CD4-positive, alpha-beta memory T cell (primary cell): ENCODE results near the gene MADD. TPM values are rescaled to one million over a fixed set of nuclear protein-coding genes. Genes with fewer than 3 reads are reported as not detected.

Source experiments
- CTCF ChIA-PET: fragments of 350-600 bp; sonication (Branson Sonifier 250); formaldehyde crosslinking; loops from one replicate; lab custom pipeline; 2021; ENCODE audit warnings: inconsistent platforms; ENCODE audit not compliant: partially characterized antibody; lab: Charles Lee
- POLR2A ChIA-PET: fragments of 350-600 bp; sonication (Branson Sonifier 250); formaldehyde crosslinking; loops from one replicate; lab custom pipeline; 2021; ENCODE audit not compliant: partially characterized antibody; lab: Charles Lee
- DNase-seq, 5 donors: peaks; one replicate each; pipeline versions ENCODE4 v3.0.0 to v3.0.0-alpha.2; 2020 to 2022; ENCODE audit warnings: mixed read lengths in 1 of 5
- H3K27ac ChIP-seq: one replicate; pipeline ENCODE4 v1.7.0; 2013; ENCODE audit warnings: low read depth, low read length
- H3K27me3 ChIP-seq: 2 replicates; pipeline ENCODE4 v1.7.0; 2013; ENCODE audit warnings: mild to moderate bottlenecking, low read length, moderate library complexity; ENCODE audit not compliant: insufficient read depth
- H3K36me3 ChIP-seq: 2 replicates; pipeline ENCODE4 v1.7.0; 2013; ENCODE audit warnings: mild to moderate bottlenecking, low read length, moderate library complexity; ENCODE audit not compliant: insufficient read depth
- H3K4me1 ChIP-seq: 2 replicates; pipeline ENCODE4 v1.7.0; 2013; ENCODE audit warnings: mild to moderate bottlenecking, low read length, moderate library complexity; ENCODE audit not compliant: insufficient read depth
- H3K4me3 ChIP-seq, 2 donors: one replicate each; pipeline ENCODE4 v1.7.0; 2013; ENCODE audit warnings: low read length in 2 of 2, mild to moderate bottlenecking in 1 of 2
- H3K9me3 ChIP-seq, 2 donors: one replicate each; pipeline ENCODE4 v1.7.0; 2013; ENCODE audit warnings: low read length in 2 of 2, control low read depth in 1 of 2; ENCODE audit not compliant: control insufficient read depth in 1 of 2
- H3K27ac Mint-ChIP-seq, 7 donors: one replicate each; pipeline ENCODE4 v1.8.0; 2020 to 2021; ENCODE audit warnings: mixed read lengths in 7 of 7, mild to moderate bottlenecking in 6 of 7, inconsistent platforms in 3 of 7, moderate library complexity in 3 of 7
- H3K27me3 Mint-ChIP-seq, 2 donors: one replicate each; pipeline ENCODE4 v1.8.0; 2020 to 2021; ENCODE audit warnings: mixed read lengths in 2 of 2
- H3K36me3 Mint-ChIP-seq, 2 donors: one replicate each; pipeline ENCODE4 v1.8.0; 2020 to 2021; ENCODE audit warnings: mixed read lengths in 2 of 2, inconsistent platforms in 1 of 2, mild to moderate bottlenecking in 1 of 2
- H3K4me1 Mint-ChIP-seq, 4 donors: one replicate each; pipeline ENCODE4 v1.8.0; 2020 to 2021; ENCODE audit warnings: mixed read lengths in 4 of 4, mild to moderate bottlenecking in 1 of 4
- H3K4me3 Mint-ChIP-seq, 8 donors: one replicate each; pipeline ENCODE4 v1.8.0; 2020 to 2021; ENCODE audit warnings: mixed read lengths in 8 of 8, mild to moderate bottlenecking in 7 of 8, moderate library complexity in 6 of 8, inconsistent platforms in 3 of 8
- H3K9me3 Mint-ChIP-seq, 8 donors: one replicate each; pipeline ENCODE4 v1.8.0; 2020 to 2021; ENCODE audit warnings: mixed read lengths in 8 of 8, mild to moderate bottlenecking in 5 of 8, inconsistent platforms in 3 of 8, moderate library complexity in 1 of 8
- intact Hi-C: fragments of 100-400 bp; cut with micrococcal nuclease; formaldehyde crosslinking; loops from one replicate; pipeline ENCODE4 v1.15.1; 2023
- polyA plus RNA-seq, 2 donors: library from polyadenylated mRNA; unstranded; fragments of 300-500 nt; fragmentation: Illumina TruSeq; gene quantifications; one replicate each; pipeline ENCODE4 v1.2.3, GENCODE V29; 2021
- total RNA-seq, 2 experiments: library from RNA; stranded (reverse); gene quantifications; one replicate each; pipeline ENCODE4 v1.2.3, GENCODE V29; 2021

MADD gene
- total and polyA plus RNA-seq, 4 experiments from 2014 or later = 19.3 to 119 (median 75.3) TPM

GRCh38 chr11:47348859-47349258, 78.9 kb downstream of the MADD start:
- H3K27ac ChIP-seq = no peak overlapping the region
- intact Hi-C loops = no loop called here
- Mint-ChIP-seq H3K27me3 (no peaks in the 10 kb centered on the region), H3K36me3 (no peaks in the 10 kb centered on the region), H3K27ac (no peak overlapping the region), H3K4me1 (no peaks in the 10 kb centered on the region), H3K9me3 (no peaks in the 10 kb centered on the region), H3K4me3 (no peak overlapping the region)
- no peaks in the 10 kb centered on the region for H3K4me1 ChIP-seq
- no peaks in the 10 kb centered on the region for H3K36me3 ChIP-seq
- no peaks in the 10 kb centered on the region for H3K9me3 ChIP-seq
- DNase-seq = no peak
- H3K4me3 ChIP-seq = no peak overlapping the region
- H3K27me3 ChIP-seq = no peaks in the 10 kb centered on the region
- CTCF ChIA-PET = no interaction called here
- POLR2A ChIA-PET = no interaction called here

- H3K9me3 ChIP-seq = no peaks in the 10 kb centered on the region
- H3K4me1 Mint-ChIP-seq = no peaks in the 10 kb centered on the region
- POLR2A ChIA-PET = no interaction called here
- H3K27ac ChIP-seq = no peak overlapping the region
- peak overlapping the region in 1 of 7 donors; percentile 53 for H3K27ac Mint-ChIP-seq
- H3K4me3 ChIP-seq = no peak overlapping the region
- H3K36me3 Mint-ChIP-seq = no peaks in the 10 kb centered on the region
- DNase-seq = no peak
- H3K4me3 Mint-ChIP-seq = no peak overlapping the region
- CTCF ChIA-PET = no interaction called here
- no peaks in the 10 kb centered on the region for H3K4me1 ChIP-seq
- no peaks in the 10 kb centered on the region for H3K36me3 ChIP-seq
- no peaks in the 10 kb centered on the region for H3K27me3 Mint-ChIP-seq
- H3K9me3 Mint-ChIP-seq = no peaks in the 10 kb centered on the region
- H3K27me3 ChIP-seq = no peaks in the 10 kb centered on the region
- intact Hi-C loops = no loop called here
Measured at GRCh38 chr11:47349521-47350095, 79.7 kb downstream of the MADD start.

GRCh38 chr11:47350315-47350714, 80.4 kb downstream of the MADD start:
- no peak overlapping the region for H3K4me3 ChIP-seq
- H3K36me3 ChIP-seq = no peaks in the 10 kb centered on the region
- ChIA-PET CTCF (no interaction called here), POLR2A (no interaction called here)
- no peaks in the 10 kb centered on the region for H3K27me3 Mint-ChIP-seq
- no peaks in the 10 kb centered on the region for H3K9me3 Mint-ChIP-seq
- H3K27ac ChIP-seq = no peak overlapping the region
- H3K27ac Mint-ChIP-seq = no peak overlapping the region
- H3K9me3 ChIP-seq = no peaks in the 10 kb centered on the region
- no peaks in the 10 kb centered on the region for H3K36me3 Mint-ChIP-seq
- H3K4me3 Mint-ChIP-seq = no peak overlapping the region
- no peaks in the 10 kb centered on the region for H3K4me1 Mint-ChIP-seq
- H3K27me3 ChIP-seq = no peaks in the 10 kb centered on the region
- H3K4me1 ChIP-seq = no peaks in the 10 kb centered on the region
- intact Hi-C loops = no loop called here
- DNase-seq = no peak

GRCh38 chr11:47351156-47352126, 81.5 kb downstream of the MADD start:
- no peaks in the 10 kb centered on the region for H3K4me1 Mint-ChIP-seq
- Histone ChIP-seq H3K9me3 (no peaks in the 10 kb centered on the region), H3K27me3 (no peaks in the 10 kb centered on the region), H3K36me3 (no peaks in the 10 kb centered on the region), H3K27ac (no peak overlapping the region), H3K4me1 (no peaks in the 10 kb centered on the region), H3K4me3 (no peak overlapping the region)
- POLR2A ChIA-PET = no interaction called here
- no peaks in the 10 kb centered on the region for H3K27me3 Mint-ChIP-seq
- H3K4me3 Mint-ChIP-seq = no peak overlapping the region
- H3K27ac Mint-ChIP-seq = no peak overlapping the region
- intact Hi-C loops = no loop called here
- H3K36me3 Mint-ChIP-seq = no peaks in the 10 kb centered on the region
- no peak for DNase-seq
- CTCF ChIA-PET = no interaction called here
- H3K9me3 Mint-ChIP-seq = no peaks in the 10 kb centered on the region

DNA sequence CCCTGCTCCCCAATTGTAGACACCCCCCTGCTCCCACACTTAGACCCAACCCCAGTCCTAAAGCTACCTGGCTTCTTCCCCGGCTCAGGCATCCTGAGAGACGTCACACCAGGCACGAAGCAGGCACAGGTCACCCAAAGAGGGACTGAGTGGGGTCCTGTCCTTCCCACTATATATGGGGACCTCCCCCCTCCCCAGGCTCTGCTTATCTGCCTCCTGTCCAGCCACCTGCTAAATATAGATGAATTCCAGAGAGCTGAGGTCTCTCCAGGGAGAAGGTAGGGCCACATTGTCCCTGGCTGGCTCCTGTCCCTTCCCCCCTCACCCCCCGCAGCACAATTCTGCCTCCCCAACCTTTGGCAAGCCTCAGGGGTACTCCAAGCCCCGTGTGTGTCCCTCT, 82.6 kb downstream of the MADD start, which contains the start of gene MYBPC3:
MYBPC3 (minus strand) TSS at position 147 of the 400 bp plus-strand sequence; CDS start at position 92, 55 bp downstream.
- Mint-ChIP-seq H3K4me1 (no peaks in the 10 kb centered on the region), H3K27me3 (no peaks in the 10 kb centered on the region), H3K9me3 (no peaks in the 10 kb centered on the region), H3K4me3 (no peak within 1 kb of the TSS), H3K27ac (no peak within 1 kb of the TSS), H3K36me3 (no peaks in the 10 kb centered on the region)
- H3K27ac ChIP-seq = no peak within 1 kb of the TSS
- no peaks in the 10 kb centered on the region for H3K4me1 ChIP-seq
- no peaks in the 10 kb centered on the region for H3K36me3 ChIP-seq
- intact Hi-C loops = no loop called here
- H3K9me3 ChIP-seq = no peaks in the 10 kb centered on the region
- no peak within 1 kb of the TSS for H3K4me3 ChIP-seq
- no peaks in the 10 kb centered on the region for H3K27me3 ChIP-seq
- DNase-seq = no peak
- CTCF ChIA-PET = interaction anchor here (0.6 kb wide), 1 partner anchor 57 kb away, joined by 3 read pairs; no protein-coding TSS in a partner anchor
- POLR2A ChIA-PET = no interaction called here

GRCh38 chr11:47353978-47354774, 84.2 kb downstream of the MADD start:
- H3K27me3 Mint-ChIP-seq = no peaks in the 10 kb centered on the region
- Histone ChIP-seq H3K27ac (no peak overlapping the region), H3K4me3 (no peak overlapping the region), H3K4me1 (no peaks in the 10 kb centered on the region), H3K36me3 (no peaks in the 10 kb centered on the region), H3K27me3 (no peaks in the 10 kb centered on the region), H3K9me3 (no peaks in the 10 kb centered on the region)
- ChIA-PET CTCF (interaction anchor here (1.1 kb wide), 1 partner anchor 20 kb away, joined by 3 read pairs; no protein-coding TSS in a partner anchor), POLR2A (no interaction called here)
- H3K4me1 Mint-ChIP-seq = peaks cover 0 to 1% (median 0%) of the 10 kb centered on the region in 4 donors
- H3K4me3 Mint-ChIP-seq = peak overlapping the region in 1 of 8 donors; percentile 7
- intact Hi-C loops = no loop called here
- no peak overlapping the region for H3K27ac Mint-ChIP-seq
- DNase-seq = no peak
- no peaks in the 10 kb centered on the region for H3K9me3 Mint-ChIP-seq
- no peaks in the 10 kb centered on the region for H3K36me3 Mint-ChIP-seq

DNA sequence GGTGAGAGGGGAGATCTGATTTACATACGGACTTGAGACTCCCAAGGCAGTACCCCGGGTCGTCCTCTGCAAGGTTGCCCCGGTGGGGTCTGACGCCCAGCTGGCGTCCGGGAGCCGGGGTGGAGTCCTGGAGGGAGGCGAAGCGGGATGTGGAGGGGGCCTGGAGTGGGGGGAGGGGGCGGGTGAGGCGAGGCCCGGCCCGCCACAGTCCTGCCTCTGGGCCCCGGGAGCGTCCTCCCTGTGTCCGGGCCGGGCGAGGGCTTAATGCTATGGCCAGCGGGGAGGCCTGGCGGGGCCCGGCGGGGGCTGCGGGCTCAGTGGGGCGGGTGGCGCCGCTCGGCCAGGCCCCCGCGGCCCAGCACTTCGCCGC, 85.0 kb downstream of the MADD start:
- ChIA-PET POLR2A (no interaction called here), CTCF (no interaction called here)
- H3K36me3 ChIP-seq = no peaks in the 10 kb centered on the region
- H3K4me3 Mint-ChIP-seq = no peak overlapping the region
- H3K4me1 Mint-ChIP-seq = peaks cover 2 to 5% (median 3%) of the 10 kb centered on the region in 4 donors
- no peak overlapping the region for H3K27ac ChIP-seq
- H3K27me3 Mint-ChIP-seq = no peaks in the 10 kb centered on the region
- peaks cover 4% of the 10 kb centered on the region for H3K4me1 ChIP-seq
- H3K9me3 ChIP-seq = no peaks in the 10 kb centered on the region
- intact Hi-C loops = no loop called here
- no peak overlapping the region for H3K27ac Mint-ChIP-seq
- no peak for DNase-seq
- no peak overlapping the region for H3K4me3 ChIP-seq
- H3K9me3 Mint-ChIP-seq = no peaks in the 10 kb centered on the region
- H3K36me3 Mint-ChIP-seq = no peaks in the 10 kb centered on the region
- H3K27me3 ChIP-seq = no peaks in the 10 kb centered on the region
